Mesodermal cell (in vitro differentiated cells): ENCODE data around the gene HEXB.
A peak's percentile ranks its signal among the peaks of the same experiment; 100 is the strongest.
"Not testable (repeated sequence)": the region's sequence is repeated elsewhere in the genome, so short reads cannot be mapped to it uniquely, and the experiment has no call there.

ENCODE experiments used
- H3K27ac ChIP-seq: 2 replicates; pipeline ENCODE4 v1.7.0; 2013; ENCODE audit warnings: mild to moderate bottlenecking, low read depth, low read length, moderate library complexity; ENCODE audit not compliant: severe bottlenecking
- H3K36me3 ChIP-seq: 2 replicates; pipeline ENCODE4 v1.7.1; 2013; ENCODE audit warnings: mild to moderate bottlenecking, low read length, moderate library complexity; ENCODE audit not compliant: control insufficient read depth, insufficient read depth
- H3K4me1 ChIP-seq: one replicate; pipeline ENCODE4 v1.7.1; 2013; ENCODE audit warnings: mild to moderate bottlenecking, low read length; ENCODE audit not compliant: insufficient read depth, control insufficient read depth, poor library complexity, severe bottlenecking
- H3K4me3 ChIP-seq: 2 replicates; pipeline ENCODE4 v1.7.0; 2013; ENCODE audit warnings: low read length, control low read depth, mild to moderate bottlenecking; ENCODE audit not compliant: insufficient read depth, poor library complexity, severe bottlenecking; ENCODE audit errors: extremely low read depth
- H3K9me3 ChIP-seq: 2 replicates; pipeline ENCODE4 v1.7.1; 2013; ENCODE audit warnings: mild to moderate bottlenecking, low read length, moderate library complexity; ENCODE audit not compliant: control insufficient read depth
- WGBS, 2 experiments: methylation state at CpG; one replicate each; pipeline ENCODE4 v1.1.5; 2013; ENCODE audit warnings: missing lambda C conversion rate in 2 of 2; ENCODE audit not compliant: insufficient coverage in 2 of 2; 5-methylcytosine and 5-hydroxymethylcytosine counted together

The HEXB gene

GRCh38 chr5:74676466-74676865 is 8.6 kb upstream of the HEXB start:
- H3K9me3 ChIP-seq, H3K4me1 ChIP-seq, H3K27ac ChIP-seq, H3K36me3 ChIP-seq, H3K4me3 ChIP-seq: not testable (repeated sequence)
- 93 to 100% methylated on average over 2 to 4 of the region's 6 CpGs for WGBS, 2 experiments

DNA sequence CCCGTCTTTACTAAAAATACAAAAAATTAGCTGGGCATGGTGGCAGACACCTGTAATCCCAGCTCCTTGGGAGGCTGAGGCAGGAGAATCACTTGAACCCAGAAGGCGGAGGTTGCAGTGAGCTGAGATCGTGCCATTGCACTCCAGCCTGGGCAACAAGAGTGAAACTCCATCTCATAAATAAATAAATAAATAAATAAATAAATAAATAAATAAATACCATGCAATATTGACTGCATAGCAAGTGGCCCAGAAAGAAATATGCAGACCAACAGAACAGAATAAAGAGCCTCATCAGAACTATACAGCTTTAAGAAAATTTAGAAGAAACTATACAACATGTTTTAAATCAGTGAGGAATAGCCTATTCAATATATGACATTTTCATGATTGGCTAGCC is 6.9 kb upstream of the HEXB start:
- WGBS, 2 experiments: 80% methylated on average over 1 of the region's 3 CpGs; no CpG with 5 or more reads in 1 of the 2 experiments
- H3K4me1 ChIP-seq, H3K9me3 ChIP-seq, H3K4me3 ChIP-seq, H3K36me3 ChIP-seq, H3K27ac ChIP-seq: not testable (repeated sequence)

DNA sequence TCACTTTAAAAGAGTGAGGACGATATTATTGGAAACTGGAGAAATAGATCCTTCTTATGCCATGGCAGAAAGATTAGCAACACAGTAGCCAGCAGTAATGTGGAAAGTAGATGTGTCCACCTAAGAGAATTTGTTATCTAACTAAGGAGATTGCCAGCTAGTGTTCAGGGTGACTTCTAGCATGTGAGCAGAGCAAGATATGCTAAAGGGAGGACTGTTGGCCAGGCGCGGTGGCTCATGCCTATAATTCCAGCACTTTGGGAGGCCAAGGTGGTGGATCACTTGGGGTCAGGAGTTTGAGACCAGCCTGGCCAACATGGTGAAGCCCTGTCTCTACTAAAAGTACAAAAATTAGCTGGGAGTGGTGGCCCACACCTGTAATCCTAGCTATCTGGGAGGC is 5.7 kb upstream of the HEXB start:
- not testable (repeated sequence) for H3K4me1 ChIP-seq, H3K36me3 ChIP-seq, H3K9me3 ChIP-seq, H3K4me3 ChIP-seq, H3K27ac ChIP-seq
- WGBS, 2 experiments: 90 to 100% methylated on average over 3 of the region's 3 CpGs

GRCh38 chr5:74679966-74680365 is 5.1 kb upstream of the HEXB start:
- no peaks in the 10 kb centered on the region for H3K9me3 ChIP-seq
- peaks cover 3% of the 10 kb centered on the region for H3K4me1 ChIP-seq
- 75 to 88% methylated on average over 3 of the region's 4 CpGs for WGBS, 2 experiments
- H3K27ac ChIP-seq: no peak overlapping the region
- H3K36me3 ChIP-seq: no peaks in the 10 kb centered on the region
- H3K4me3 ChIP-seq: no peak overlapping the region

- WGBS, 2 experiments: 70 to 72% methylated on average over 9 of the region's 10 CpGs
Measured at GRCh38 chr5:74685979-74686631, 1.1 kb downstream of the HEXB start.

DNA sequence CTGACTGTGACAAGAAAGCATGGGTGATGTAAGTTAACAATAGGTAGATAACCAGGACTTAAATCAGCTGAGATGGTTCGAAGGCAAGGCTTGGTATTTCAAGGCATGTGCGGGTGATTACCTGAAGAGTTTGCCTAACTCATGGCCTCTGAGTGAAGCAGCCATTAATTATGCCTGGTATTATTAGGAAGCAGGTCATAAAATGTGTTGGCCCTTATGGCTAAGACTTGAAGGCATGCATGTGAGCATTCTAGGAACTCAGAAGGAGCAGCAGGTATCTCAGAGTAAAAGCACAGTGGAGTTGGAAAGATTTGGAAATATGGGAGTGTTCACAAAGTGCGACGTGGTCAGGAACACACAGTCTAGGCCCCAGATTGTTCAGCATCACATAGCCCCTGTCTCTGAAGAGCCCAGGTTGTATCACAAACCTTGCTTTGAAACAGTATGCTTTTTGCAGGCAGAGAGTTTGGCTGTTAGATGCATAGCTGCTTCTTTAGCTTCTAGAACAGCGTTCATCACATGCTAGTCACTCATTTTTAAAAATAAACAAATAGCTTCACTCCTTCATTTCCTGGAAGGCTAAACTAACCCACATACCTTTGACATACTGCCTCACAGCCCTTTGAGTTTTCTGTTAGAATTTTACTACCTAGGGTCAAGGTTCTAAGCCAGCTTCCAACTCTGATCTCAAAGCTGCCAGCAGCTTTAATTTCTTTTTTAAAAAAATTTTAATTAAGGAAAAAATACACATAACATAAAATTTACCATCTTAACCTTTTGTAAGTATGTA is 2.1 kb downstream of the HEXB start:
- H3K4me1 ChIP-seq: peaks cover 14% of the 10 kb centered on the region
- H3K4me3 ChIP-seq: no peak overlapping the region
- no peak overlapping the region for H3K27ac ChIP-seq
- H3K9me3 ChIP-seq: no peaks in the 10 kb centered on the region
- peaks cover 25% of the 10 kb centered on the region for H3K36me3 ChIP-seq
- WGBS, 2 experiments: 96% methylated on average over 5 of the region's 5 CpGs

More at GRCh38 chr5:74685979-74686631, 1.1 kb downstream of the HEXB start:
- H3K36me3 ChIP-seq: peaks cover 23% of the 10 kb centered on the region
- H3K9me3 ChIP-seq: no peaks in the 10 kb centered on the region
- H3K4me1 ChIP-seq: peaks cover 14% of the 10 kb centered on the region
- H3K4me3 ChIP-seq: peak overlapping the region; percentile 84
- H3K27ac ChIP-seq: no peak overlapping the region

DNA sequence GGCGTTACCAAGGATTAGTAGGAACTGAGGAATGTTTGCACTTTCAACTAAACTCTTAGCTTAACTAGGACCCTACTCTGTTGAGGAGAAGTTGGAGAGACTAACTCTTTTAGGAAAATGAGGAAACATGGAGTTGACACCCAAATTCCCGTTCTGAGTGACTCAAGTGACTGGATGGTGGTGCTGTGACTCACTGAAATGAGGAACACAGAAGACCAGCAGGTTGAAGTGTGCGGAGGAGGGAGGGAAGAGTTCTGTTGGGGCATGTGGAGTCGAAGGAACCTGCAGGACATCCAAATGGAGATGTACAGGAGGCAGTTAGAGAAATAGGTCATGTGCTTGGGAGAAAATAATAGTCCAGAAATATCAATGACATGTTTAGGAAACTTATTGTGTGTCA is 8.2 kb downstream of the HEXB start:
- peaks cover 55% of the 10 kb centered on the region for H3K36me3 ChIP-seq
- H3K9me3 ChIP-seq: no peaks in the 10 kb centered on the region
- H3K4me3 ChIP-seq: no peak overlapping the region
- WGBS, 2 experiments: 89 to 91% methylated on average over 3 to 4 of the region's 4 CpGs
- H3K4me1 ChIP-seq: peaks cover 8% of the 10 kb centered on the region
- no peak overlapping the region for H3K27ac ChIP-seq

- no CpG with 5 or more reads among the region's 1 CpG for WGBS, 2 experiments
- Histone ChIP-seq H3K9me3 (no peaks in the 10 kb centered on the region), H3K27ac (no peak overlapping the region), H3K36me3 (peaks cover 52% of the 10 kb centered on the region), H3K4me3 (no peak overlapping the region), H3K4me1 (no peaks in the 10 kb centered on the region)
Measured at GRCh38 chr5:74717596-74717995, 32.6 kb downstream of the HEXB start.

- Histone ChIP-seq H3K36me3 (peaks cover 72% of the 10 kb centered on the region), H3K9me3 (no peaks in the 10 kb centered on the region), H3K4me3 (no peak overlapping the region), H3K27ac (no peak overlapping the region), H3K4me1 (no peaks in the 10 kb centered on the region)
- 100% methylated on average over 1 of the region's 1 CpG; no CpG with 5 or more reads in 1 of the 2 experiments for WGBS, 2 experiments
Measured at GRCh38 chr5:74722271-74722670, 37.2 kb downstream of the HEXB start.

- Histone ChIP-seq H3K4me1 (no peaks in the 10 kb centered on the region), H3K27ac (no peak overlapping the region), H3K4me3 (no peak overlapping the region), H3K9me3 (no peaks in the 10 kb centered on the region), H3K36me3 (peaks cover 61% of the 10 kb centered on the region)
- WGBS, 2 experiments: 100% methylated on average over 1 of the region's 1 CpG
Measured at GRCh38 chr5:74725331-74725730, 40.3 kb downstream of the HEXB start.

DNA sequence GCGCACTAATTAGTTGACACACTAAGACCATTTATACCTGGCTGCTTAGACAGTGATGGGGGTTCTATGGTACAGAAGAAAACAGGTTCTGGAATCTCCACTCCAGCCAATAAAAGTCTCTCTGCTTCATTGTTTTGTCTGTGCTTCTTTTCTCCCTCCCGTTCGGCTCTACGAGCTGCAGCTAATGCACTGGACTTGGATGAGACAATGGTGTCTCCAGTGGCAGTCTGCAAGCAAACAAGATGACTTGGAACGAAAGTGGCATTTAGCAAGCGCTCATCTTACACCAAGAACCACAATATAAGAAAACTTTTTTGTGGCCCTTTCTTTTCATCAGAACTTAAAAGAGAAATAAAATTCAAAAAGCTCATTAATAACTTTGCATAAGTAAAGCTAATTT is 51.7 kb downstream of the HEXB start:
- Histone ChIP-seq H3K4me3 (no peak overlapping the region), H3K27ac (no peak overlapping the region), H3K4me1 (no peaks in the 10 kb centered on the region), H3K9me3 (no peaks in the 10 kb centered on the region), H3K36me3 (peaks cover 48% of the 10 kb centered on the region)
- WGBS, 2 experiments: 96 to 100% methylated on average over 2 to 3 of the region's 6 CpGs
